Colonic mucosa (tissue), 4 donors: ENCODE results near the gene ASAP3. TPM values are rescaled to one million over a fixed set of nuclear protein-coding genes. Genes with fewer than 3 reads are reported as not detected.

Source experiments
- DNase-seq: peaks from one replicate; pipeline ENCODE4 v3.0.0-alpha.2; 2020
- H3K27ac ChIP-seq: fragments of 200-600 bp; one replicate; pipeline ENCODE4 v1.8.0; 2021
- H3K27me3 ChIP-seq: fragments of 200-600 bp; one replicate; pipeline ENCODE4 v1.8.0; 2021
- H3K36me3 ChIP-seq: fragments of 200-600 bp; one replicate; pipeline ENCODE4 v1.8.0; 2021
- H3K4me1 ChIP-seq: fragments of 200-600 bp; one replicate; pipeline ENCODE4 v1.8.0; 2021; ENCODE audit warnings: mild to moderate bottlenecking
- H3K4me3 ChIP-seq: fragments of 200-600 bp; one replicate; pipeline ENCODE4 v1.8.0; 2021
- H3K9ac ChIP-seq, 2 donors: one replicate each; pipeline ENCODE4 v1.7.0; 2013; ENCODE audit warnings: control low read depth in 2 of 2, low read depth in 2 of 2, low read length in 2 of 2
- H3K9me3 ChIP-seq: fragments of 200-600 bp; one replicate; pipeline ENCODE4 v1.8.0; 2021
- CTCF ChIP-seq: fragments of 200-600 bp; IDR thresholded peaks from one replicate; pipeline ENCODE4 v1.8.0; 2022; ENCODE audit warnings: antibody characterized with exemption, mild to moderate bottlenecking
- intact Hi-C: fragments of 100-400 bp; cut with DNase I; formaldehyde crosslinking; loops from one replicate; pipeline ENCODE4 v1.14.1; 2022
- total RNA-seq, 2 donors: library from RNA; stranded (reverse); fragmentation: NEBNext Ultra II Directional in 1 of 2; extraction: Animal tissue kit (Norgen Biotek cat#: 25700) in 1 of 2; gene quantifications; one replicate each; pipeline ENCODE4 v1.2.1, GENCODE V29; 2021
- donor health status: healthy.
- donor health status: DM: no; HTN: no; CAD: no.
- donor health status: DM: no; HTN: no; CAD: no.

Gene ASAP3
- total RNA-seq, 2 donors from 2014 or later = 22.9 to 27.3 TPM

DNA sequence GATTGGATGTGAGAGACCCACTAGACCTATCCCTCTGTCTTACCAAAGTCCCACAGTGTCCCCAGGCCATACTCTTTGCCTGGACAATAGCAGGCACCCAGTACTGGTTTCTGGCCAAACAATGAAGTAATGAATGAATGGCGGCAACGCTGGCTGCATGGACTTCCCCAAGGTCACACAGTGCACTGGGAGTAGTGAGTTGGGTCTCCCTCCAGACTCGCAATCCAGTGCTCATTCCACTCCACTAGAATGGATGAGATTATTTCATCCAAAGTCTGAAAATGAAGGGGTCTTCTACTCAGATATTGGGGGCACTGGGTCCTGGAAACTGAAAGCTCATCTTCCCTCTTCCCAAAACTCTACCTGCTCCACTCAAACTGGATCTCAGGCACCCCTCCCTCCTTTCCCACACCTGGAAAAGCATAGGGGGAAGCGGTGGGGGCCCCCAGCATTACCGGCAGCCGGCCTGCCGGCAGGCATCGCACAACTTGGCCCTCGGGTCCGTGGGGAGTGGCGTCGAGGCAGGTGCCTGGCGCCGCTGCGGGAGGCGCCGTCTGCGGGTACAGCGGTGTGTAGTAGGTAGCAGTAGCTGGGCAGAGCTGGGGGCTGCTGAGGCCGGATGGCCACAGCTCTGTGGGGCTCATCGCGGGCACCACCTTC lies 46.2 kb upstream of the ASAP3 start:
- Histone ChIP-seq H3K27me3 (no peaks in the 10 kb centered on the region), H3K27ac (peak overlapping the region; percentile 82), H3K36me3 (no peaks in the 10 kb centered on the region), H3K9me3 (no peaks in the 10 kb centered on the region), H3K4me1 (peaks cover 28% of the 10 kb centered on the region), H3K9ac (peak overlapping the region; percentile 76 to 86), H3K4me3 (peak overlapping the region; percentile 63)
- DNase-seq = no peak
- intact Hi-C loops = no loop called here
- no peak for TF ChIP-seq CTCF

DNA sequence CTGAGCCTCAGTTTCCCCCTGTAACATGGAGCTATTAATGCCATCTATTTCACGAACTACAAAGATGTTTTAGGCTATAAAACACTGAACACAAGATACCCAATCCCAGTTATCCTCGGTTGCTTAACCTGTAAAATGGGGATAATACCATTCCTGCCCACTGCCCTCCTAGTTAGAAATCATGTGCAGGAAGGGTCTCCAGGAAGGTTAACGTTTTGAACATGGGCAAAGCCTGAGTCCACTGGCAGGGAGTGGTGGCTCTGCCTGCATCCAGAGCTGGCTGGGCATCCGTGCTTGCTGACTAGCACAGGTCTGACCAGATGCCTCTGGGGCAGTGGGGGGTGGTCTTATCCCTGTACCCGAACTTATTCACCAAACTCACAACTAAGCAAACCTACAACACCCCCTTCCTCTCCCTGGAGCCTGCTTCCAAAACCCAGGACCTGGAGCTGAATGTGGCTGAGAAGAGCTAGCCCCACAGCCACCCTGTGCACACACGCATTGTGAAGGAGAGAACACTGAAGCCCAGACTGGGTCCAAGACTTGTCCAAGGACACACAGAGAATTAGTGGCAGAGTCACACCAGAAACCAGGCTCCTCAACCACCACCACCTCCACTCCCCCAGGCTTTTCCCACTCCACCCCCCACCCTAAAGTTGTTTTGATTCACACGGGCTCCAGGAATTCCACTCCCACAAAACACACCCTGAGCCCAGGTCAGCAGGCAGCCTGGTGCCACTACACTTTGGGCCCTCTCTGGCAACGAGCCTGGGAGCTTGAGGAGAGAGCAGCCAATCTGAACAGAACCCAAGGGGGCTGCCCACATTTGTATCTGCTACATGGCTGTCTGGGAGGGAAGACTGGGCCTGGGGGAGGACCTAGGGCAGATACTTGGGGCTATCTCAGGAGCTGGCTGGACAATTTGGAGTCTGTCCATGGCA lies 45.4 kb upstream of the ASAP3 start:
- Histone ChIP-seq H3K9ac (peak overlapping the region; percentile 76 to 86), H3K4me3 (peak overlapping the region; percentile 63), H3K9me3 (no peaks in the 10 kb centered on the region), H3K27ac (peak overlapping the region; percentile 82), H3K36me3 (no peaks in the 10 kb centered on the region), H3K4me1 (peaks cover 32% of the 10 kb centered on the region), H3K27me3 (no peaks in the 10 kb centered on the region)
- intact Hi-C loops = no loop called here
- peak; percentile 76 for DNase-seq
- TF ChIP-seq CTCF = no peak

GRCh38 chr1:23528250-23528978 lies 44.4 kb upstream of the ASAP3 start:
- no peaks in the 10 kb centered on the region for H3K36me3 ChIP-seq
- peak; percentile 99 for DNase-seq
- peak overlapping the region; percentile 76 to 86 for H3K9ac ChIP-seq
- H3K27ac ChIP-seq = peak overlapping the region; percentile 82
- H3K27me3 ChIP-seq = no peaks in the 10 kb centered on the region
- peak overlapping the region; percentile 9 for H3K4me3 ChIP-seq
- H3K4me1 ChIP-seq = peaks cover 36% of the 10 kb centered on the region
- no peaks in the 10 kb centered on the region for H3K9me3 ChIP-seq
- intact Hi-C loops = no loop called here
- no peak for TF ChIP-seq CTCF

GRCh38 chr1:23527900-23528249 lies 43.9 kb upstream of the ASAP3 start:
- H3K27ac ChIP-seq = peak overlapping the region; percentile 82
- H3K9ac ChIP-seq = peak overlapping the region in 1 of 2 donors; percentile 76
- H3K4me3 ChIP-seq = no peak overlapping the region
- no peaks in the 10 kb centered on the region for H3K27me3 ChIP-seq
- peaks cover 36% of the 10 kb centered on the region for H3K4me1 ChIP-seq
- H3K9me3 ChIP-seq = no peaks in the 10 kb centered on the region
- peak; percentile 20 for TF ChIP-seq CTCF
- intact Hi-C loops = no loop called here
- DNase-seq = no peak
- no peaks in the 10 kb centered on the region for H3K36me3 ChIP-seq

- peaks cover 36% of the 10 kb centered on the region for H3K4me1 ChIP-seq
- no peak for DNase-seq
These were observed 43.4 kb upstream of the ASAP3 start for GRCh38 chr1:23527366-23527765.

More at GRCh38 chr1:23527366-23527765, 43.4 kb upstream of the ASAP3 start:
- intact Hi-C loops = no loop called here
- TF ChIP-seq CTCF = no peak
- Histone ChIP-seq H3K27me3 (no peaks in the 10 kb centered on the region), H3K9me3 (no peaks in the 10 kb centered on the region), H3K4me3 (no peak overlapping the region), H3K9ac (peak overlapping the region in 1 of 2 donors; percentile 76), H3K36me3 (no peaks in the 10 kb centered on the region), H3K27ac (peak overlapping the region; percentile 82)
